ENCODE results near the gene TPCN2.

The TPCN2 gene

DNA sequence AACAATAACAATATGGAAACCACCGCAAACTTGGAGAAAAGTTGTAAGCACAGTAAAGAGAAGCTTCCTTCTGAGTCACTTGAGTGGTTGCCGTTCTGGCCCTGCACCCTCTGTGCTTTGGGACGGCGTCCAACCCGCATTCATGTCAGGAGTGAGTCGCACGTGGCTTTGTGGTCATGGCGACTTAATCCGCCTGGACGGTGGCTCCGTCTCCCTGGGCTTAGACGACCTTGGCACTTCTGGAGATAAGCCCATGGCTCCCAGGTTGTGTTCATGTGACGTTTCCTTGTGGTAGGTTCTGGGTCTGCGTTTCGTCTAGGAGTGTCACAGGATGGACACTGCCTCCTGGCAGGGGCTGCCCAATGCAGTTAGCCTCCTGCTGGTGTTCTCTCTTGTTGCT, 40.5 kb downstream of the TPCN2 start:
- Histone ChIP-seq H3K36me3 (ENCODE audit: control insufficient read depth, insufficient read depth, low read length) (no peaks in the 10 kb centered on the region), H3K4me1 (ENCODE audit: control insufficient read depth, insufficient read depth, low read length) (peaks cover 5% of the 10 kb centered on the region), H3K4me3 (ENCODE audit: low read length) (no peak overlapping the region), H3K27me3 (ENCODE audit: control insufficient read depth, insufficient read depth, low read length) (no peaks in the 10 kb centered on the region), H3K9ac (ENCODE audit: low read length) (no peak overlapping the region), H3K9me3 (ENCODE audit: control insufficient read depth, low read length) (no peaks in the 10 kb centered on the region)

- peaks cover 5% of the 10 kb centered on the region for H3K4me1 ChIP-seq (ENCODE audit: control insufficient read depth, insufficient read depth, low read length)
- no peaks in the 10 kb centered on the region for H3K9me3 ChIP-seq (ENCODE audit: control insufficient read depth, low read length)
- no peaks in the 10 kb centered on the region for H3K27me3 ChIP-seq (ENCODE audit: control insufficient read depth, insufficient read depth, low read length)
- H3K9ac ChIP-seq (ENCODE audit: low read length): no peak overlapping the region
- no peak overlapping the region for H3K4me3 ChIP-seq (ENCODE audit: low read length)
- no peaks in the 10 kb centered on the region for H3K36me3 ChIP-seq (ENCODE audit: control insufficient read depth, insufficient read depth, low read length)
Observed at GRCh38 chr11:69091638-69092165, 43.0 kb downstream of the TPCN2 start.

DNA sequence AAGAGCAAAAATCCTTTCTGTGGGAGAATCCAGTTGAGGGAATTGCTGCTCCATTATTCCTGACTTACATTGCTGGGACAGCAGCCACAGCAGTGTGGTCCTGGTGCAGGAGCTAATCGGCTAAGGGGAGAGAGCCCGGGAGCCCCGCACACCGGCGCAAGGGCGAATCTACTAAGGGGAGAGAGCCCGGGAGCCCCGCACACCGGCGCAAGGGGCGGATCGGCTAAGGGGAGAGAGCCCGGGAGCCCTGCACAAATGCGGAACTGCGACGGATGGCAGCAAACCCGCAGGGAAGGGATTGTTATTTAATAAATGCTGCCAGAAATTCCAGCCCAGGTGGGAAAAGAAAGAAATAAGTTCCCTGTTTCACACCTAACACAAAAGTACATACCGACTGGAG, 43.5 kb downstream of the TPCN2 start:
- no peaks in the 10 kb centered on the region for H3K9me3 ChIP-seq (ENCODE audit: control insufficient read depth, low read length)
- no peaks in the 10 kb centered on the region for H3K27me3 ChIP-seq (ENCODE audit: control insufficient read depth, insufficient read depth, low read length)
- no peak overlapping the region for H3K9ac ChIP-seq (ENCODE audit: low read length)
- peaks cover 5% of the 10 kb centered on the region for H3K4me1 ChIP-seq (ENCODE audit: control insufficient read depth, insufficient read depth, low read length)
- H3K36me3 ChIP-seq (ENCODE audit: control insufficient read depth, insufficient read depth, low read length): no peaks in the 10 kb centered on the region
- H3K4me3 ChIP-seq (ENCODE audit: low read length): no peak overlapping the region

- H3K9ac ChIP-seq (ENCODE audit: low read length): no peak overlapping the region
- H3K9me3 ChIP-seq (ENCODE audit: control insufficient read depth, low read length): no peaks in the 10 kb centered on the region
- peaks cover 5% of the 10 kb centered on the region for H3K4me1 ChIP-seq (ENCODE audit: control insufficient read depth, insufficient read depth, low read length)
- no peak overlapping the region for H3K4me3 ChIP-seq (ENCODE audit: low read length)
- H3K27me3 ChIP-seq (ENCODE audit: control insufficient read depth, insufficient read depth, low read length): no peaks in the 10 kb centered on the region
- H3K36me3 ChIP-seq (ENCODE audit: control insufficient read depth, insufficient read depth, low read length): no peaks in the 10 kb centered on the region
Observed at GRCh38 chr11:69093106-69093505, 44.4 kb downstream of the TPCN2 start.

DNA sequence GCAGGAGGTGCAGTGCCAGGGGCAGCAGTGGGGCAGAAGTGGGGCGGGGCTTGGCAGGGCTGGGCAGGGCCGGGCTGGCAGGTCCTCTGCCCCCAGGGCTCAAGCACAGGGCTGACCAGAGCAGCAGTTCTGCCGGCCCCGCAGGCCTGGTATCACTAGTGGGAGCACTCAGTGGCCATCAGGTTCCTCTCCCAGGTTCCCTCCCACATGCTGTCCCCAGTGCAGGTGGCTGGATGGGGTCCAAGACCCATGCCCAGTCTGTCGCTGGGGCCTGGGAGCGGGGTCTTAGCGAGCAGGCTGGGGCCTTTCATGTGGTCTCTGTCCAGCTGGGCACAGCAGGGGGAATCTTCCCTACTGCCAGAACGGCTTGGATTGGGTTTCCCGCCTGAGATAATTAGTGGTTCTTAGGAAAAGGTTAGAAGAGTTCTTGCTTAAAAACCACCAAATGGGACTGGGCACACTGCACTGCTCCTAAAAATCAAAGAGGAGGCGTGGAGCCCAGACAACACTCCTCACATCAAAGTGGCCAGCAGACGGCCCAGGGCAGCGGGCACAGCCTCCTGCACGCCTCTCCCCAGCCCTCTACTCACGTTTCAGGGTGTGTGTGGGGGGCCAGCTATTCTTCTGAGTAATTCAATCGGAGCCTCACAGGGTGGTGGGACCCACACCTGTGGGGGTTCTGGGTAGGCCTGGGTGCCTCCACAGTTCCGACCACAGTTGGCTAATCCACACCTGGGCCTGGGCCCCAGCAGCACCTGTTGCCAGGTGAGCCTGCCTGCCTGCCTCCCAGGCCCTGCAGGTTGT, 45.6 kb downstream of the TPCN2 start:
- H3K4me1 ChIP-seq (ENCODE audit: control insufficient read depth, insufficient read depth, low read length): no peaks in the 10 kb centered on the region
- no peaks in the 10 kb centered on the region for H3K9me3 ChIP-seq (ENCODE audit: control insufficient read depth, low read length)
- H3K36me3 ChIP-seq (ENCODE audit: control insufficient read depth, insufficient read depth, low read length): no peaks in the 10 kb centered on the region
- H3K4me3 ChIP-seq (ENCODE audit: low read length): no peak overlapping the region
- no peak overlapping the region for H3K9ac ChIP-seq (ENCODE audit: low read length)
- H3K27me3 ChIP-seq (ENCODE audit: control insufficient read depth, insufficient read depth, low read length): peaks cover under 1% of the 10 kb centered on the region

- H3K4me1 ChIP-seq (ENCODE audit: control insufficient read depth, insufficient read depth, low read length): no peaks in the 10 kb centered on the region
Observed at GRCh38 chr11:69094915-69095290, 46.2 kb downstream of the TPCN2 start.

DNA sequence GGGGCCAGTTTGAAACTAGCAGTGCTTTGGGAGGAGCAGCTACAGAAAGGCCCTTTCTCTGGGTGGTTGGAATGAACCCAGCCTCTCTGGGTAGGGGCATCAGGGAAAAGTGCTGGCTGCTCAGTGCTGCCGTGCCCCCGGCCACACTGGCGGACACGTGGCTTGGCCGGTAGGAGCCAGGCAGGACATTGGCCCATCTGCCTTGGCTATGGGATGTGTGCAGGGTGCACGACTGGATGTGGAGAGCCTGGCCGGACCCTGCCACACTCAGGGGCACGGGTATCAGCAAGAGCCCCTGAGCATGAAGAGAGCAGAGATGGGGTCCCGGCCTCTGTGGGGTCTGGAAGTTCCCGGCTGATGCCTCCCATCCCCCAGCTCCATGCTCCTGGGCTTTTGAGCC, 46.6 kb downstream of the TPCN2 start:
- Histone ChIP-seq H3K4me3 (ENCODE audit: low read length) (no peak overlapping the region), H3K9ac (ENCODE audit: low read length) (no peak overlapping the region), H3K4me1 (ENCODE audit: control insufficient read depth, insufficient read depth, low read length) (no peaks in the 10 kb centered on the region), H3K9me3 (ENCODE audit: control insufficient read depth, low read length) (no peaks in the 10 kb centered on the region), H3K36me3 (ENCODE audit: control insufficient read depth, insufficient read depth, low read length) (no peaks in the 10 kb centered on the region), H3K27me3 (ENCODE audit: control insufficient read depth, insufficient read depth, low read length) (peaks cover 10% of the 10 kb centered on the region)

More at GRCh38 chr11:69094915-69095290, 46.2 kb downstream of the TPCN2 start:
- Histone ChIP-seq H3K9me3 (ENCODE audit: control insufficient read depth, low read length) (no peaks in the 10 kb centered on the region), H3K9ac (ENCODE audit: low read length) (no peak overlapping the region), H3K4me3 (ENCODE audit: low read length) (no peak overlapping the region), H3K27me3 (ENCODE audit: control insufficient read depth, insufficient read depth, low read length) (peaks cover 6% of the 10 kb centered on the region), H3K36me3 (ENCODE audit: control insufficient read depth, insufficient read depth, low read length) (no peaks in the 10 kb centered on the region)

DNA sequence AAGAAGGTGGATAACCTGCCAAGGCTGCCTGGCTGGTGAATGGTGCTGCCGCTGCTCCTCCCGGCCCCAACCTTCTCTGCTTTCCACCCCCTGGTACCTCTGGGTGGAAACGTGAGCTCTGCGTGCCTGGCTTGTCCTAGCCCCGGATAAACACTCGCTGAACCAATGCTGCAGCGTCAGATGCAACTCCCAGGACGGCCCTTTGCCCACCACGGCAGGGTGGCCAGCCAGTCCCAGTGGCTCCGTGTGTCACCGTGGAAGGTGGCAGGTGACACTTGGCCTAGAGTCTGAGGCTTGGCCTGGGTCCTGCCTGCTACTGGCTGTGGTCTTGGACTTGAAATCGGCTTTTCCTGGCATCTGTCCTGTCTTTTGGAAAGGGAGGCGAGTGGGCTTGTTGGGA, 47.7 kb downstream of the TPCN2 start:
- H3K4me3 ChIP-seq (ENCODE audit: low read length): no peak overlapping the region
- H3K36me3 ChIP-seq (ENCODE audit: control insufficient read depth, insufficient read depth, low read length): no peaks in the 10 kb centered on the region
- peaks cover 19% of the 10 kb centered on the region for H3K27me3 ChIP-seq (ENCODE audit: control insufficient read depth, insufficient read depth, low read length)

GRCh38 chr11:69097263-69097662, 48.5 kb downstream of the TPCN2 start:
- peaks cover 19% of the 10 kb centered on the region for H3K27me3 ChIP-seq (ENCODE audit: control insufficient read depth, insufficient read depth, low read length)
- H3K4me1 ChIP-seq (ENCODE audit: control insufficient read depth, insufficient read depth, low read length): peaks cover 7% of the 10 kb centered on the region
- no peak overlapping the region for H3K4me3 ChIP-seq (ENCODE audit: low read length)
- H3K9ac ChIP-seq (ENCODE audit: low read length): no peak overlapping the region
- no peaks in the 10 kb centered on the region for H3K9me3 ChIP-seq (ENCODE audit: control insufficient read depth, low read length)
- H3K36me3 ChIP-seq (ENCODE audit: control insufficient read depth, insufficient read depth, low read length): no peaks in the 10 kb centered on the region

More for the DNA sequence above, 47.7 kb downstream of the TPCN2 start:
- no peaks in the 10 kb centered on the region for H3K9me3 ChIP-seq (ENCODE audit: control insufficient read depth, low read length)
- H3K9ac ChIP-seq (ENCODE audit: low read length): no peak overlapping the region
- peaks cover under 1% of the 10 kb centered on the region for H3K4me1 ChIP-seq (ENCODE audit: control insufficient read depth, insufficient read depth, low read length)

- Histone ChIP-seq H3K36me3 (ENCODE audit: control insufficient read depth, insufficient read depth, low read length) (no peaks in the 10 kb centered on the region), H3K4me1 (ENCODE audit: control insufficient read depth, insufficient read depth, low read length) (peaks cover 15% of the 10 kb centered on the region), H3K27me3 (ENCODE audit: control insufficient read depth, insufficient read depth, low read length) (peaks cover 19% of the 10 kb centered on the region), H3K9ac (ENCODE audit: low read length) (no peak overlapping the region), H3K9me3 (ENCODE audit: control insufficient read depth, low read length) (no peaks in the 10 kb centered on the region), H3K4me3 (ENCODE audit: low read length) (no peak overlapping the region)
Observed at GRCh38 chr11:69099180-69099579, 50.4 kb downstream of the TPCN2 start.

GRCh38 chr11:69100454-69101114, 51.9 kb downstream of the TPCN2 start:
- Histone ChIP-seq H3K4me3 (ENCODE audit: low read length) (no peak overlapping the region), H3K36me3 (ENCODE audit: control insufficient read depth, insufficient read depth, low read length) (no peaks in the 10 kb centered on the region), H3K27me3 (ENCODE audit: control insufficient read depth, insufficient read depth, low read length) (peaks cover 19% of the 10 kb centered on the region), H3K9ac (ENCODE audit: low read length) (no peak overlapping the region), H3K9me3 (ENCODE audit: control insufficient read depth, low read length) (no peaks in the 10 kb centered on the region), H3K4me1 (ENCODE audit: control insufficient read depth, insufficient read depth, low read length) (peaks cover 15% of the 10 kb centered on the region)

GRCh38 chr11:69101115-69101791, 52.5 kb downstream of the TPCN2 start:
- peaks cover 19% of the 10 kb centered on the region for H3K27me3 ChIP-seq (ENCODE audit: control insufficient read depth, insufficient read depth, low read length)
- H3K4me1 ChIP-seq (ENCODE audit: control insufficient read depth, insufficient read depth, low read length): peaks cover 18% of the 10 kb centered on the region
- no peaks in the 10 kb centered on the region for H3K36me3 ChIP-seq (ENCODE audit: control insufficient read depth, insufficient read depth, low read length)
- H3K9me3 ChIP-seq (ENCODE audit: control insufficient read depth, low read length): no peaks in the 10 kb centered on the region
- H3K9ac ChIP-seq (ENCODE audit: low read length): no peak overlapping the region
- no peak overlapping the region for H3K4me3 ChIP-seq (ENCODE audit: low read length)

Data from mucosa of stomach (tissue), 1 donor.